Lower leg skin (tissue), 3 donors: ENCODE measurements around the gene GRID2.

Experiments
- CTCF ChIP-seq, 3 donors: fragments of 450-650 bp; IDR thresholded peaks; one replicate each; pipeline ENCODE4 v1.5.1; 2016; ENCODE audit warnings: antibody characterized with exemption in 3 of 3, mild to moderate bottlenecking in 3 of 3, moderate library complexity in 2 of 3
- POLR2A ChIP-seq, 2 donors: fragments of 450-650 bp; IDR thresholded peaks; one replicate each; pipeline ENCODE4 v1.6.1; 2016 to 2017; ENCODE audit warnings: antibody characterized with exemption in 2 of 2, mild to moderate bottlenecking in 1 of 2, moderate library complexity in 1 of 2

GRCh38 chr4:93501946-93502345, 1198.2 kb downstream of the GRID2 start:
- no peak for TF ChIP-seq CTCF (IDR thresholded peaks at IDR 0.05)
- TF ChIP-seq POLR2A (IDR thresholded peaks at IDR 0.05): no peak
